ENCODE measurements around the gene KHDC4. TPM values are rescaled to one million over a fixed set of nuclear protein-coding genes. Genes with fewer than 3 reads are reported as not detected.

Gene KHDC4
- total RNA-seq, 1 experiment from 2014 or later = 107 TPM

- BruUV-seq (replicated peaks) = no TSS peak
- no peak for TF ChIP-seq CTCF (IDR thresholded peaks at IDR 0.05; ENCODE audit: unreplicated experiment)
- peaks cover 78% of the 10 kb centered on the region for H3K4me1 Mint-ChIP-seq (ENCODE audit: low read depth, unreplicated experiment)
- H3K4me3 Mint-ChIP-seq (ENCODE audit: low read depth, unreplicated experiment) = peak overlapping the region; percentile 78
- H3K27ac Mint-ChIP-seq (ENCODE audit: unreplicated experiment) = peak overlapping the region; percentile 73
- H3K36me3 Mint-ChIP-seq (ENCODE audit: insufficient read depth, unreplicated experiment) = peaks cover 84% of the 10 kb centered on the region
- CTCF ChIA-PET = interaction anchor here (0.5 to 1.5 kb wide), 2 partner anchors 13 to 39 kb away, joined by 5 to 7 read pairs; no protein-coding TSS in a partner anchor
- no peak for DNase-seq
- no peaks in the 10 kb centered on the region for H3K27me3 Mint-ChIP-seq (ENCODE audit: unreplicated experiment)
- H3K9me3 Mint-ChIP-seq (ENCODE audit: low read depth, unreplicated experiment) = no peaks in the 10 kb centered on the region
- intact Hi-C loops (cut with micrococcal nuclease; ENCODE audit: unreplicated experiment) = no loop called here
Observed at GRCh38 chr1:155975375-155976061, 41.3 kb upstream of the KHDC4 start.

DNA sequence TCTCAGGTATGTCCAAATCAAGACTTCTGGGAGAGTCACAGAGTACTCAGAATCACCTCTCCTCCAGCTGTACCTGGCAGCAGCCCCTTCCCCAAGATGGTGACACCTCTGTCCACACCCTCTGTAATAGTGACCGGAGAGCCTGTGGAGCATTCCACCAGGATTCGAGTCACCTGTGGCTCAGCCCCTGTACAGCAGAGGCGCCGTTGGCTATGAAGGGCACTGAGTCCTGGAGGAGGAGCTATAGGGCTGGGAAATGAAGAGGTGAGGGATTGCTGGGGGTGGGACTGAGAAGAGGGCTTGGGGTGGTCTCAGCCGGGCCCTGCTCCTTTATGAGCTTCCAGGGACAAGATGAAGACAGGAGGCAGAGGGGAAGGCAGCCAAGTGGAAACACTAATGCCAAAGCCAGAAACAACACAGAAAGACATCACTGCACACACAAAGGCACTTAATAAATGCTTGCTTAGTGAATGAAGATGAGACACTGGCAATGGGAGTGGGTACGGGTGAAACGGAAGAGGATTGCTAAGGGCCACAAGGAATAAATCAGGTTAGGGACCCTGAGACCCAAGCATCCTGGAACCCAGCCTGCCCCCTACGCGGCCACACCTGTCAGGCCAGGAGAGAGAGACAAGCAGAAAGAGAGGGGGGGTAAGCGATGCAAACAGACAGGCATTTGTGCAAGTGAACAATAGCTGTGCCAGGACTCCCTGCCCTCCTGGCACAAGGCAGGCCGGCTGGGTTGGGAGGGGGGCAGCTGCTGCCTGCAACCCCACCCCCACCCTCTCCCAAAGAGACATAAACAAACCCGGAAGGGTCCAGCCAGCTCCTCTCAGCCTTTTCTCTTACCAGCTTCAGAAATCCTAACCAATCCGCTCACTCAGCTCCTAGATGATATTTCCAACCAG is 40.2 kb upstream of the KHDC4 start:
- Mint-ChIP-seq H3K9me3 (ENCODE audit: low read depth, unreplicated experiment) (no peaks in the 10 kb centered on the region), H3K4me1 (ENCODE audit: low read depth, unreplicated experiment) (peaks cover 76% of the 10 kb centered on the region), H3K36me3 (ENCODE audit: insufficient read depth, unreplicated experiment) (peaks cover 77% of the 10 kb centered on the region), H3K27me3 (ENCODE audit: unreplicated experiment) (no peaks in the 10 kb centered on the region), H3K4me3 (ENCODE audit: low read depth, unreplicated experiment) (peak overlapping the region; percentile 78), H3K27ac (ENCODE audit: unreplicated experiment) (peak overlapping the region; percentile 8)
- TF ChIP-seq CTCF (IDR thresholded peaks at IDR 0.05; ENCODE audit: unreplicated experiment) = no peak
- no peak for DNase-seq
- intact Hi-C loops (cut with micrococcal nuclease; ENCODE audit: unreplicated experiment) = no loop called here
- no TSS peak for BruUV-seq (replicated peaks)
- CTCF ChIA-PET = interaction anchor here (0.6 to 1.5 kb wide), 4 partner anchors 12 to 922 kb away, joined by 3 to 5 read pairs (median 4); no protein-coding TSS in a partner anchor

- CTCF ChIA-PET = interaction anchor here (0.6 to 1.5 kb wide), 3 partner anchors 36 to 921 kb away, joined by 3 to 4 read pairs (median 3); no protein-coding TSS in a partner anchor
- peaks cover 75% of the 10 kb centered on the region for H3K36me3 Mint-ChIP-seq (ENCODE audit: insufficient read depth, unreplicated experiment)
- no TSS peak for BruUV-seq (replicated peaks)
- H3K4me1 Mint-ChIP-seq (ENCODE audit: low read depth, unreplicated experiment) = peaks cover 69% of the 10 kb centered on the region
- no peak for DNase-seq
- H3K9me3 Mint-ChIP-seq (ENCODE audit: low read depth, unreplicated experiment) = no peaks in the 10 kb centered on the region
- intact Hi-C loops (cut with micrococcal nuclease; ENCODE audit: unreplicated experiment) = no loop called here
- no peak overlapping the region for H3K27ac Mint-ChIP-seq (ENCODE audit: unreplicated experiment)
- no peak for TF ChIP-seq CTCF (IDR thresholded peaks at IDR 0.05; ENCODE audit: unreplicated experiment)
- H3K27me3 Mint-ChIP-seq (ENCODE audit: unreplicated experiment) = no peaks in the 10 kb centered on the region
- H3K4me3 Mint-ChIP-seq (ENCODE audit: low read depth, unreplicated experiment) = no peak overlapping the region
Observed at GRCh38 chr1:155973723-155974122, 39.5 kb upstream of the KHDC4 start.

DNA sequence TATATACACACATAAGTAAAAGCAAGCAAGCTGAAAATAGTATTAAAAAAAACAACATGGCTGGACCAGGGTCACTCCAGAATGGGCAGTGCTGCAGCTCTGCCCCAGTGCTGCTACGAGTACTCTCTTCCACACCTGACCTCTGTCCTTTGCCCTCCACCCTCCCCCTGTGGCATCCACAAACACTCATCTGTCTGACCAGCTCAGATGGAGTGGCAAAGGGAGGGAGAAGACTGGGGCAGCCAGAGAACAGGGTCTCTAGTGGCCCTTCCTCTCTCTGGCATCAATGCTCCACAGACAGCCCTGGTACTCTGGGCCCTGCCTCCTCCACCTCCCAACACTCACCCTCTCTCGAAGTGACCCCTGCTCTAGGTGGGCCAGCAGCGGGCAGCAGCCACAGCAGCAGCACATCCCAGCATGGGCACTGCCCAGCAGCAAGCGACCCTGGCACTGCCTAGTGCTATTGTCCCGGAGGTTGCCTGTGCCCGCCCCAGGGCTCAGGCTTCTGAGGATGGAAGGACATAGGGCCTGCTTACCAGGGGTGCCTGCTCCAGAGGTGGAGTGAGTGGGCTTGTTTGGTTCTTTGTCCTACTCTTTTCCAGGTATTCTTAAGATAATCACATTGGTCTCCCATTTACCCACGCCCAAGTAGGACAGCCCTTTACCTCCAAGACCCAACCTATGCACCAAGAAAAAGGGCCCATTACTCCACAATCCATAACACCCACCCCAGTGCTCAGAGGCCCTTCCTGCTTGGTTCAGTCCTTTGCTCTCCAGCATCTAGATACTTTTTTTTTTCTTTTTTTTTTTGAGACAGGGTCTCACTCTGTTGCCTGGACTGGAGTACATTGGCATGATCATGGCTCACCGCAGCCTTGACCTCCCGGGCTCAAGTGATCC is 37.9 kb upstream of the KHDC4 start:
- no TSS peak for BruUV-seq (replicated peaks)
- no peak for DNase-seq
- peaks cover 72% of the 10 kb centered on the region for H3K36me3 Mint-ChIP-seq (ENCODE audit: insufficient read depth, unreplicated experiment)
- no peak overlapping the region for H3K27ac Mint-ChIP-seq (ENCODE audit: unreplicated experiment)
- H3K4me3 Mint-ChIP-seq (ENCODE audit: low read depth, unreplicated experiment) = peak overlapping the region; percentile 31
- intact Hi-C loops (cut with micrococcal nuclease; ENCODE audit: unreplicated experiment) = no loop called here
- no peak for TF ChIP-seq CTCF (IDR thresholded peaks at IDR 0.05; ENCODE audit: unreplicated experiment)
- CTCF ChIA-PET = no interaction called here
- peaks cover 68% of the 10 kb centered on the region for H3K4me1 Mint-ChIP-seq (ENCODE audit: low read depth, unreplicated experiment)
- no peaks in the 10 kb centered on the region for H3K9me3 Mint-ChIP-seq (ENCODE audit: low read depth, unreplicated experiment)
- H3K27me3 Mint-ChIP-seq (ENCODE audit: unreplicated experiment) = no peaks in the 10 kb centered on the region
